ENCODE measurements around the gene DIDO1. TPM values are rescaled to one million over a fixed set of nuclear protein-coding genes. Genes with fewer than 3 reads are reported as not detected.

Gene DIDO1
- total and polyA plus RNA-seq, 2 of the 13 experiments (the other 11 are each of a cell fraction or from before 2014, with no cell fraction given): 75.0 to 75.1 TPM

DNA sequence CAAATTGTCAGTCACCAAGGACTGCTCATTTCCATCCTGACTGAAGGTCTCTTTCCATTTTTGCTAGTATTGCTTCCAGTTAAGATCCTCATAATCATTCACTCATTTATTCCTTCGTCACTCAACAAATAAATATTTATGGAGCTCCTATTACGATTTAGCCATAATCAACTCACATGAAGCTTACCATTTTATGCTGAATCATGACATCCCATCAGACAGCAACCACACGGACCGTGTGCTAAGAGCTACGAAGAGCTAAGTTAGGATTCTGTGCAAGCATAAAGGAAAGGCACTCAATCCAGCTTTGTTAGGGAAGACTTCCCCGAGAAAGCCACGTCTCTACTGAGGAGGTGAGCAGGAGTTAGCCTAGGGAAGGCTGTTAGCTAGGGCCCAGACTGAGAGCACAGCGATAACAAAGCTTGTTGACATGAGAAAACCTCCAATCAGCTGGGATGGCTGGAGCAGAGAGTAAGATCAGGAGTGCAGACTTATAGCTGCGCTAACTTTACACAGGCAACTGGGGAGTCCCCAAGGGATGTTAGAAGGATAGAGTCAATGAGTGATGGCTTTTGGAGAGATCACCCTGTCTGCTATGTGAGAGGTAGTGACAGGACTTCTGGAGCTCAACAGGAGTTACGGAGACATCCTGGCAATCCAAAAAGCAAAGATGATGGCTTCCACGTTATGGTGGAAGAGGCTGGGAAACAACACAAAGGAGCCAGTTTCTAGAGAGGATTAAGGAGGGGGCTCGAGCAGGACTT is 9.1 kb upstream of the DIDO1 start (continued):
- TF ChIP-seq ZFP36 (IDR thresholded peaks at IDR 0.05; ENCODE audit: borderline replicate concordance, low read depth, low read length, partially characterized antibody) (no peak), NAIF1 (CRISPR knock-in tag; IDR thresholded peaks at IDR 0.05; ENCODE audit: borderline replicate concordance) (no peak), XRCC5 (optimal IDR thresholded peaks at IDR 0.05; ENCODE audit: low read length) (peak; percentile 21), SIN3B (IDR thresholded peaks at IDR 0.05; ENCODE audit: low read length) (no peak), ZNF451 (CRISPR knock-in tag; IDR thresholded peaks at IDR 0.05) (no peak), TEAD3 (CRISPR knock-in tag; optimal IDR thresholded peaks at IDR 0.05; ENCODE audit: borderline replicate concordance) (no peak), RBM22 (optimal IDR thresholded peaks at IDR 0.05; ENCODE audit: low read length) (no peak), TCF7L2 (IDR thresholded peaks at IDR 0.05; ENCODE audit: low read depth, low read length) (no peak), ZNF326 (CRISPR knock-in tag; IDR thresholded peaks at IDR 0.05; ENCODE audit: borderline replicate concordance) (no peak)

DNA sequence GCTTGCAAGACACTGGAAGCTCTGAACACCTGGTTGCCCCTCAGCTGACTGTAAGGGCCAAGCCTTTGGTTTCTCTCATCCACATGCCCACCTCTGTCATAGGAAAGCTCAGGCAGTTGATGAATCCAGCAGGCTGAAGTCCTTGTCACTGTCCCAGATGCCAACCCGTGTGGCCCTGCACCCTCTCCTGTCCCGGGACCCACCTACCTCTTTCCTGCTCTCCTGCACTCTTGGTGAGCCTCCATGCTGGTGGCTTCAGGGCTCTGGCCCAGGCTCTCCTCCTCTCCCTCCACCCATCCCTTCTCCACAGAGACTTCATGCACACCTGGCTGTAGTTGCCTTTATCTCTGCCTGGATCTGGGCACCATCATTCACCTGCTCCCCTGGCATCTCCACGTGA is 7.7 kb upstream of the DIDO1 start:
- Histone ChIP-seq H3K4me2 (ENCODE audit: low read depth, low read length) (peak overlapping the region; percentile 19; the same call in 1 of the 2 replicates), H3K36me3 (replicated peaks in 1 of 2; ENCODE audit: control insufficient read depth in 1 of 2, insufficient read depth in 2 of 2, low read length in 2 of 2) (peaks cover 16 to 28% of the 10 kb centered on the region in 2 experiments), H2AFZ (ENCODE audit: low read length) (no peak overlapping the region), H3K27me3 (ENCODE audit: control insufficient read depth in 1 of 2, insufficient read depth in 2 of 2, low read length in 2 of 2) (no peaks in the 10 kb centered on the region; a peak in 1 of 5 replicates), H4K20me1 (ENCODE audit: insufficient read depth, low read length) (peaks cover 65% of the 10 kb centered on the region), H3K4me1 (ENCODE audit: insufficient read depth, low read length) (peaks cover 73% of the 10 kb centered on the region), H3K9ac (ENCODE audit: insufficient read depth, low read depth, low read length) (peak overlapping the region; percentile 18; the same call in 1 of the 2 replicates), H3K9me3 (ENCODE audit: low read length) (no peaks in the 10 kb centered on the region), H3K27ac (ENCODE audit: extremely low read length, insufficient read depth, low read length) (no peak overlapping the region), H3K79me2 (ENCODE audit: insufficient read depth, low read length) (peaks cover 95% of the 10 kb centered on the region), H3K4me3 (replicated peaks in 1 of 3; ENCODE audit: insufficient read depth in 1 of 3, low read depth in 2 of 3, low read length in 3 of 3) (no peak overlapping the region)
- intact Hi-C loops (cut with micrococcal nuclease; ENCODE audit: unreplicated experiment) (no loop called here), in situ Hi-C loops (cut with HindIII; ENCODE audit: extremely low pct_ligation_motif_present, low pct_unique_long_range_greater_than_20kb) (no loop called here)
- ChIA-PET CTCF (ENCODE audit: low intra/inter-chr PET ratio, low total read pairs) (no interaction called here), POLR2A (interaction anchor here (0.8 to 7.5 kb wide), 4 partner anchors 18 to 62 kb away, joined by 3 to 205 read pairs (median 6); partner anchors contain the start of gene SLC17A9)
- no peak for DNase-seq (ENCODE audit: low spot score)
- no TSS peak for BruUV-seq (replicated peaks)
- no peak for FAIRE-seq
- TF ChIP-seq JUNB (CRISPR knock-in tag; IDR thresholded peaks at IDR 0.05; ENCODE audit: borderline replicate concordance) (0 out of 2 replicates have a peak, but pooled peaks have one; percentile 7), HNRNPL (IDR thresholded peaks at IDR 0.05; ENCODE audit: low read depth, low read length) (no peak)
- TF ChIP-seq, protein P1, sequence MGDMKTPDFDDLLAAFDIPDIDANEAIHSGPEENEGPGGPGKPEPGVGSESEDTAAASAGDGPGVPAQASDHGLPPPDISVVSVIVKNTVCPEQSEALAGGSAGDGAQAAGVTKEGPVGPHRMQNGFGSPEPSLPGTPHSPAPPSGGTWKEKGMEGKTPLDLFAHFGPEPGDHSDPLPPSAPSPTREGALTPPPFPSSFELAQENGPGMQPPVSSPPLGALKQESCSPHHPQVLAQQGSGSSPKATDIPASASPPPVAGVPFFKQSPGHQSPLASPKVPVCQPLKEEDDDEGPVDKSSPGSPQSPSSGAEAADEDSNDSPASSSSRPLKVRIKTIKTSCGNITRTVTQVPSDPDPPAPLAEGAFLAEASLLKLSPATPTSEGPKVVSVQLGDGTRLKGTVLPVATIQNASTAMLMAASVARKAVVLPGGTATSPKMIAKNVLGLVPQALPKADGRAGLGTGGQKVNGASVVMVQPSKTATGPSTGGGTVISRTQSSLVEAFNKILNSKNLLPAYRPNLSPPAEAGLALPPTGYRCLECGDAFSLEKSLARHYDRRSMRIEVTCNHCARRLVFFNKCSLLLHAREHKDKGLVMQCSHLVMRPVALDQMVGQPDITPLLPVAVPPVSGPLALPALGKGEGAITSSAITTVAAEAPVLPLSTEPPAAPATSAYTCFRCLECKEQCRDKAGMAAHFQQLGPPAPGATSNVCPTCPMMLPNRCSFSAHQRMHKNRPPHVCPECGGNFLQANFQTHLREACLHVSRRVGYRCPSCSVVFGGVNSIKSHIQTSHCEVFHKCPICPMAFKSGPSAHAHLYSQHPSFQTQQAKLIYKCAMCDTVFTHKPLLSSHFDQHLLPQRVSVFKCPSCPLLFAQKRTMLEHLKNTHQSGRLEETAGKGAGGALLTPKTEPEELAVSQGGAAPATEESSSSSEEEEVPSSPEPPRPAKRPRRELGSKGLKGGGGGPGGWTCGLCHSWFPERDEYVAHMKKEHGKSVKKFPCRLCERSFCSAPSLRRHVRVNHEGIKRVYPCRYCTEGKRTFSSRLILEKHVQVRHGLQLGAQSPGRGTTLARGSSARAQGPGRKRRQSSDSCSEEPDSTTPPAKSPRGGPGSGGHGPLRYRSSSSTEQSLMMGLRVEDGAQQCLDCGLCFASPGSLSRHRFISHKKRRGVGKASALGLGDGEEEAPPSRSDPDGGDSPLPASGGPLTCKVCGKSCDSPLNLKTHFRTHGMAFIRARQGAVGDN (CRISPR knock-in tag; IDR thresholded peaks at IDR 0.05): 0 out of 2 replicates have a peak, but pooled peaks have one; percentile 14
- TF ChIP-seq, protein P2, sequence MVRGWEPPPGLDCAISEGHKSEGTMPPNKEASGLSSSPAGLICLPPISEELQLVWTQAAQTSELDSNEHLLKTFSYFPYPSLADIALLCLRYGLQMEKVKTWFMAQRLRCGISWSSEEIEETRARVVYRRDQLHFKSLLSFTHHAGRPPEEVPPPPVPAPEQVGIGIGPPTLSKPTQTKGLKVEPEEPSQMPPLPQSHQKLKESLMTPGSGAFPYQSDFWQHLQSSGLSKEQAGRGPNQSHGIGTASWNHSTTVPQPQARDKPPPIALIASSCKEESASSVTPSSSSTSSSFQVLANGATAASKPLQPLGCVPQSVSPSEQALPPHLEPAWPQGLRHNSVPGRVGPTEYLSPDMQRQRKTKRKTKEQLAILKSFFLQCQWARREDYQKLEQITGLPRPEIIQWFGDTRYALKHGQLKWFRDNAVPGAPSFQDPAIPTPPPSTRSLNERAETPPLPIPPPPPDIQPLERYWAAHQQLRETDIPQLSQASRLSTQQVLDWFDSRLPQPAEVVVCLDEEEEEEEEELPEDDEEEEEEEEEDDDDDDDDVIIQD (CRISPR knock-in tag; IDR thresholded peaks at IDR 0.05; ENCODE audit: low read depth): no peak
- no peak for ATAC-seq
- 84% methylated on average over 3 of the region's 3 CpGs for WGBS (ENCODE audit: low lambda C conversion rate)

Measured in HepG2 (cell line).